Neural cell (in vitro differentiated cells): ENCODE data around the gene CPZ. TPM values are rescaled to one million over a fixed set of nuclear protein-coding genes. Genes with fewer than 3 reads are reported as not detected.

Source experiments
- H2AFZ ChIP-seq: fragments of 200-600, 300-800 bp; sonication (generic), shearing (Covaris generic); 2 replicates; pipeline ENCODE4 v1.6.0; 2014; ENCODE audit warnings: low read depth, mild to moderate bottlenecking, antibody characterized with exemption, low read length, moderate library complexity
- H3F3A ChIP-seq: fragments of 200-600 bp; shearing (Covaris generic); 2 replicates; pipeline ENCODE4 v1.6.1; 2016; ENCODE audit warnings: mild to moderate bottlenecking, moderate library complexity, mixed read lengths, antibody characterized with exemption, low read length; ENCODE audit not compliant: insufficient read depth, poor library complexity, severe bottlenecking
- H3K27ac ChIP-seq: fragments of 200-600, 300-800 bp; sonication (generic), shearing (Covaris generic); 2 replicates; pipeline ENCODE4 v1.5.1; 2014; ENCODE audit warnings: mild to moderate bottlenecking, low read length, moderate library complexity
- H3K27me3 ChIP-seq: fragments of 300-800, 200-600 bp; sonication (generic), shearing (Covaris generic); 2 replicates; pipeline ENCODE4 v1.6.0; 2014; ENCODE audit warnings: mild to moderate bottlenecking, low read depth, low read length, moderate library complexity; ENCODE audit not compliant: insufficient read depth
- H3K36me3 ChIP-seq: fragments of 300-800, 200-600 bp; sonication (generic), shearing (Covaris generic); 2 replicates; pipeline ENCODE4 v1.5.1; 2014; ENCODE audit warnings: mild to moderate bottlenecking, antibody characterized with exemption, low read length, moderate library complexity; ENCODE audit not compliant: insufficient read depth
- H3K4me2 ChIP-seq: fragments of 300-800, 200-600 bp; sonication (generic), shearing (Covaris generic); 2 replicates; pipeline ENCODE4 v1.6.0; 2014; ENCODE audit warnings: mild to moderate bottlenecking, low read length
- H3K4me3 ChIP-seq: fragments of 300-800, 200-600 bp; sonication (generic), shearing (Covaris generic); 2 replicates; pipeline ENCODE4 v1.5.1; 2014; ENCODE audit warnings: mild to moderate bottlenecking, low read length, moderate library complexity
- H3K79me2 ChIP-seq: fragments of 200-600 bp; shearing (Covaris generic); replicated peaks from 2 replicates; pipeline ENCODE4 v1.6.0; 2014; ENCODE audit warnings: mild to moderate bottlenecking, low read length, moderate library complexity; ENCODE audit not compliant: insufficient read depth
- H3K9ac ChIP-seq: fragments of 300-800, 200-600 bp; sonication (generic), shearing (Covaris generic); 2 replicates; pipeline ENCODE4 v1.6.1; 2016; ENCODE audit warnings: mild to moderate bottlenecking, low read length, mixed read lengths
- H3K9me2 ChIP-seq: fragments of 200-600 bp; shearing (Covaris generic); 2 replicates; pipeline ENCODE4 v1.6.1; 2016; ENCODE audit warnings: mild to moderate bottlenecking, low read length, mixed read lengths; ENCODE audit not compliant: insufficient read depth
- H3K9me3 ChIP-seq: fragments of 200-600, 300-800 bp; sonication (generic), shearing (Covaris generic); 2 replicates; pipeline ENCODE4 v1.6.1; 2016; ENCODE audit warnings: mild to moderate bottlenecking, mixed run types, low read length, moderate library complexity, mixed read lengths
- H4K20me1 ChIP-seq: fragments of 200-600 bp; shearing (Covaris generic); 2 replicates; pipeline ENCODE4 v1.6.1; 2016; ENCODE audit warnings: mild to moderate bottlenecking, mixed run types; ENCODE audit not compliant: insufficient read depth
- CTCF ChIP-seq: fragments of 450-650 bp; IDR thresholded peaks from 2 replicates; pipeline ENCODE4 v1.5.1; 2014; ENCODE audit warnings: antibody characterized with exemption, mild to moderate bottlenecking, moderate library complexity; ENCODE audit not compliant: poor library complexity, severe bottlenecking
- EP300 ChIP-seq: fragments of 450-650 bp; conservative IDR thresholded peaks from 2 replicates; pipeline ENCODE4 v1.6.1; 2014; ENCODE audit warnings: antibody characterized with exemption, mild to moderate bottlenecking, moderate library complexity; ENCODE audit not compliant: poor library complexity, severe bottlenecking
- EZH2 ChIP-seq: fragments of 200-600, 300-800 bp; shearing (Covaris generic), sonication (generic); IDR thresholded peaks from 2 replicates; pipeline ENCODE4 v1.6.1; 2014; ENCODE audit warnings: antibody characterized with exemption, low read length, borderline replicate concordance, mild to moderate bottlenecking; ENCODE audit not compliant: insufficient read depth, poor library complexity, severe bottlenecking
- MXI1 ChIP-seq: fragments of 450-650 bp; conservative IDR thresholded peaks from 2 replicates; pipeline ENCODE4 v1.6.1; 2014; ENCODE audit warnings: antibody characterized with exemption, mild to moderate bottlenecking; ENCODE audit not compliant: poor library complexity, severe bottlenecking
- POLR2AphosphoS5 ChIP-seq: IDR thresholded peaks from 2 replicates; pipeline ENCODE4 v1.6.1; 2012
- RAD21 ChIP-seq: fragments of 450-650 bp; conservative IDR thresholded peaks from 2 replicates; pipeline ENCODE4 v1.6.1; 2014; ENCODE audit warnings: antibody characterized with exemption, mild to moderate bottlenecking, moderate library complexity
- REST ChIP-seq: IDR thresholded peaks from 2 replicates; pipeline ENCODE4 v1.6.1; 2012; ENCODE audit warnings: borderline replicate concordance
- SMC3 ChIP-seq: fragments of 450-650 bp; conservative IDR thresholded peaks from 2 replicates; pipeline ENCODE4 v1.6.1; 2014; ENCODE audit warnings: antibody characterized with exemption, mild to moderate bottlenecking, moderate library complexity; ENCODE audit not compliant: poor library complexity
- TAF1 ChIP-seq: IDR thresholded peaks from 2 replicates; pipeline ENCODE4 v1.6.1; 2012; ENCODE audit warnings: low read depth
- polyA plus RNA-seq: library from polyadenylated mRNA; depleted of rRNA; stranded (reverse); fragments of >200 nt; gene quantifications from 2 replicates; pipeline ENCODE4 v1.2.3, GENCODE V29; 2014

CPZ gene
- polyA plus RNA-seq, 1 donor from 2014 or later: not detected

DNA sequence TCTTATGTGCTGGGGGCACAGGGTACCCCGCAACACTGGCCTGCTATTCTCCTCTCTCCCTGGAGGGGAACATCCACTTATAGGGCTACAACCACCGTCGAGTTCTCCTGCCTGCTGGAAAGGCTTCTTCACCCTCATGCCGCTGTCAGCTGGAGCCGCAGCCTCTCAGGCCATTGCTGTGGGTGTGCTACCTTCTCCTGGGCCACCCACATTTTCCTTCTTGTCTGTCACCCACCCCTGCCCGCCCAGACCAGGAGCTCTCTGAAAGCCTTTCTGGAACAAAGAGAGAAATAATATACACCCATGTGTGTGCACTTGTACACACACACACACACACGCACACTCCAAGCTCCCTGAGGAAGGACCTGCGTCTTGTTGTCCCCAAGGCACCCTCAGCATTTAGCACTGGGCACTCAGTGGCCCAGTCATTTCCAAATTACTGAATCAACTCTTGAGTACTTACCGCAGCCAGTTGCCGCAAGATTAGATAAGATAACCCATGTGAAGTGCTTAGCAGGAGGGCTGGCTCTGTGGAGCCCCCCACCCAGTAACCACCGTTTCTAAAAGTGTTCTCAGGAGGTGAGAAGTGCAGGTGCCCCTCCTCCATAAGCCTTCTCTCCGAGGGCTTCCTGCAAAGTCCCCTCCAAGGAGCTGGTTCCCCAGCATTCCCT lies 50.2 kb downstream of the CPZ start:
- Histone ChIP-seq H4K20me1 (no peaks in the 10 kb centered on the region), H3K27me3 (no peaks in the 10 kb centered on the region), H3K9me3 (no peaks in the 10 kb centered on the region), H2AFZ (no peak overlapping the region), H3K4me3 (no peak overlapping the region), H3F3A (no peaks in the 10 kb centered on the region), H3K4me2 (no peak overlapping the region), H3K9me2 (no peaks in the 10 kb centered on the region), H3K36me3 (no peaks in the 10 kb centered on the region), H3K9ac (no peak overlapping the region), H3K27ac (no peak overlapping the region), H3K79me2 (no peaks in the 10 kb centered on the region)
- TF ChIP-seq REST (no peak), POLR2AphosphoS5 (no peak), TAF1 (no peak), CTCF (no peak), EP300 (no peak), SMC3 (no peak), MXI1 (no peak), EZH2 (no peak), RAD21 (no peak)

- no peak overlapping the region for H3K27ac ChIP-seq
- no peak overlapping the region for H3K9ac ChIP-seq
- H3K9me2 ChIP-seq: no peaks in the 10 kb centered on the region
- no peaks in the 10 kb centered on the region for H3K9me3 ChIP-seq
- H4K20me1 ChIP-seq: no peaks in the 10 kb centered on the region
- no peak overlapping the region for H3K4me3 ChIP-seq
- no peak overlapping the region for H3K4me2 ChIP-seq
- no peak overlapping the region for H2AFZ ChIP-seq
- TF ChIP-seq REST (no peak), SMC3 (no peak), CTCF (no peak), EP300 (no peak), MXI1 (no peak), POLR2AphosphoS5 (no peak), TAF1 (no peak), EZH2 (no peak), RAD21 (no peak)
- H3K27me3 ChIP-seq: no peaks in the 10 kb centered on the region
- H3F3A ChIP-seq: no peaks in the 10 kb centered on the region
- no peaks in the 10 kb centered on the region for H3K36me3 ChIP-seq
- H3K79me2 ChIP-seq: no peaks in the 10 kb centered on the region
Observed at GRCh38 chr4:8643441-8643840, 50.9 kb downstream of the CPZ start.
